Fibroblast of lung (primary cell): ENCODE measurements around the gene SCN1B.

Experiments used
- CTCF ChIP-seq, 2 donors: IDR thresholded peaks in 1 of 2; conservative IDR thresholded peaks in 1 of 2; 1 replicate in 1 of 2; 2 replicates in 1 of 2; pipeline ENCODE4 v1.5.1; 2011 to 2012; ENCODE audit warnings: low read length in 2 of 2, control low read depth in 1 of 2, inconsistent platforms in 1 of 2, low read depth in 1 of 2, mild to moderate bottlenecking in 1 of 2
- EZH2 ChIP-seq: IDR thresholded peaks from 2 replicates; pipeline ENCODE4 v1.5.1; 2012; ENCODE audit warnings: low read length, control low read depth, mild to moderate bottlenecking; ENCODE audit errors: missing control alignments

- TF ChIP-seq CTCF (conservative IDR thresholded peaks at IDR 0.05 in 1 of 2, IDR thresholded peaks at IDR 0.05 in 1 of 2; ENCODE audit: low read depth in 1 of 2, low read length in 2 of 2) (no peak), EZH2 (no peak)
These were observed 2.2 kb upstream of the SCN1B start for GRCh38 chr19:35027851-35028599.
